DOHH2 (cell line): ENCODE results near the gene B3GNT3.

Experiments used
- H3F3A ChIP-seq: fragments of 200-600 bp; sonication (generic), shearing (Covaris generic); 2 replicates; pipeline ENCODE4 v1.6.0; 2016; ENCODE audit warnings: antibody characterized with exemption, mild to moderate bottlenecking; ENCODE audit not compliant: control insufficient read depth, insufficient read depth
- H3K27ac ChIP-seq: fragments of 200-600 bp; sonication (generic); 2 replicates; pipeline ENCODE4 v1.5.1; 2014; ENCODE audit warnings: low read depth, mild to moderate bottlenecking, low read length, moderate library complexity
- H3K27me3 ChIP-seq: fragments of 200-600 bp; sonication (generic); 2 replicates; pipeline ENCODE4 v1.6.1; 2014; ENCODE audit warnings: mild to moderate bottlenecking, low read length, mixed read lengths; ENCODE audit not compliant: control insufficient read depth
- H3K36me3 ChIP-seq: fragments of 200-600 bp; sonication (generic); 2 replicates; pipeline ENCODE4 v1.6.1; 2014; ENCODE audit warnings: mild to moderate bottlenecking, low read length, moderate library complexity, mixed read lengths; ENCODE audit not compliant: control insufficient read depth
- H3K4me1 ChIP-seq: fragments of 200-600 bp; sonication (generic); 2 replicates; pipeline ENCODE4 v1.6.1; 2014; ENCODE audit warnings: mild to moderate bottlenecking, low read length, mixed read lengths; ENCODE audit not compliant: control insufficient read depth
- H3K4me2 ChIP-seq: fragments of 200-600 bp; sonication (generic); 2 replicates; pipeline ENCODE4 v1.6.0; 2014; ENCODE audit warnings: mild to moderate bottlenecking, low read length, moderate library complexity
- H3K4me3 ChIP-seq: fragments of 200-600 bp; sonication (generic); 2 replicates; pipeline ENCODE4 v1.5.1; 2014; ENCODE audit warnings: mild to moderate bottlenecking, low read length, mixed read lengths
- H3K79me2 ChIP-seq: fragments of 200-600 bp; sonication (generic); 2 replicates; pipeline ENCODE4 v1.6.1; 2014; ENCODE audit warnings: mild to moderate bottlenecking, low read length, mixed read lengths; ENCODE audit not compliant: control insufficient read depth
- H3K9me2 ChIP-seq: fragments of 200-600 bp; sonication (generic); replicated peaks from 2 replicates; pipeline ENCODE4 v1.6.1; 2014; ENCODE audit warnings: mild to moderate bottlenecking, low read length, mixed read lengths; ENCODE audit not compliant: control insufficient read depth
- H3K9me3 ChIP-seq: fragments of 200-600 bp; sonication (generic); 2 replicates; pipeline ENCODE4 v1.6.1; 2014; ENCODE audit warnings: antibody characterized with exemption, low read length, mixed read lengths; ENCODE audit not compliant: control insufficient read depth, insufficient read depth
- H4K20me1 ChIP-seq: fragments of 200-600 bp; sonication (generic); 2 replicates; pipeline ENCODE4 v1.6.0; 2014; ENCODE audit warnings: low read depth, mild to moderate bottlenecking, antibody characterized with exemption, low read length, moderate library complexity; ENCODE audit not compliant: control insufficient read depth, insufficient read depth
- EZH2phosphoT487 ChIP-seq: fragments of 200-600 bp; sonication (generic); IDR thresholded peaks from 2 replicates; pipeline ENCODE4 v1.6.1; 2017; ENCODE audit warnings: borderline replicate concordance, mild to moderate bottlenecking, antibody characterized with exemption, low read length, moderate library complexity, mixed read lengths
- TF ChIP-seq, protein P1 (sequence below): fragments of 200-600 bp; sonication (generic); IDR thresholded peaks from one replicate; pipeline ENCODE4 v1.5.1; 2014; ENCODE audit warnings: antibody characterized with exemption, mild to moderate bottlenecking, low read depth, low read length; ENCODE audit not compliant: poor library complexity, severe bottlenecking

Gene B3GNT3

DNA sequence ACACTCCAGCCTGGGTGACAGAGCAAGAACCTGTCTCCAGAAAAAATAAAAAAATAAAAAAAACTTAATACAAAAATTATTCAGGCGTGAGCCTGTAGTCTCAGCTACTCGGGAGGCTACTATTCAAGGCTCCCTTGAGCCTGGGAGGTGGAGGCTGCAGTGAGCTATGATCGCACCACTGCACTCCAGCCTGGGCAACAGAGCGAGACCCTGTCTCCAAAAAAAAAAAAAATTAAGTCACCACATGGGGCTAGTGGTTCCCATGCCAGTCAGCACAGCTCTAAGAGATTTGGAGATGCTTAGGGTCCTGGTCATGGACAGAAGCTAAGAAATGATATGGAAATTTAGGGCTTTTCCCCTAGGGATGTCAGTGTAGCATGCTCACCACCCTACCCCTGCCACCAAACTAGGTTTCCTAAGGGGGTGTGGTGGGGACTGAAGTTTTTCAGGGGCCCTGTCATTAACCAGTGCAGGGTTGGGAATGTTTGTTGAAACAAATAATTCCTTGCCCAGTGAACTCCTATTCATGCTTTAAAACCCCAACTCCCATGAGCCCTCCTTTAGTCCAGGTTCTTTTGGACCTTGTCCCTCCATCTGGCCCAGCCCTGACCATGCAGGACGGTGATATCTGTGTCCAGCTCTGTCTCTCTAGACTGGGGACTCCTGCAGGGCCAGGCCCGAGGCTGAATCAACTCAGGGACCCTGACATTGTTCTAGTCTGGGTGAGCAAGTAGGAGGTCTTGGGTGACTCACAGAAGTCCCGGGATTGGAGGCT lies 41.9 kb upstream of the B3GNT3 start:
- H3K4me2 ChIP-seq = peak overlapping the region; percentile 94
- peak overlapping the region; percentile 23 for H3K4me3 ChIP-seq
- TF ChIP-seq, protein P1, sequence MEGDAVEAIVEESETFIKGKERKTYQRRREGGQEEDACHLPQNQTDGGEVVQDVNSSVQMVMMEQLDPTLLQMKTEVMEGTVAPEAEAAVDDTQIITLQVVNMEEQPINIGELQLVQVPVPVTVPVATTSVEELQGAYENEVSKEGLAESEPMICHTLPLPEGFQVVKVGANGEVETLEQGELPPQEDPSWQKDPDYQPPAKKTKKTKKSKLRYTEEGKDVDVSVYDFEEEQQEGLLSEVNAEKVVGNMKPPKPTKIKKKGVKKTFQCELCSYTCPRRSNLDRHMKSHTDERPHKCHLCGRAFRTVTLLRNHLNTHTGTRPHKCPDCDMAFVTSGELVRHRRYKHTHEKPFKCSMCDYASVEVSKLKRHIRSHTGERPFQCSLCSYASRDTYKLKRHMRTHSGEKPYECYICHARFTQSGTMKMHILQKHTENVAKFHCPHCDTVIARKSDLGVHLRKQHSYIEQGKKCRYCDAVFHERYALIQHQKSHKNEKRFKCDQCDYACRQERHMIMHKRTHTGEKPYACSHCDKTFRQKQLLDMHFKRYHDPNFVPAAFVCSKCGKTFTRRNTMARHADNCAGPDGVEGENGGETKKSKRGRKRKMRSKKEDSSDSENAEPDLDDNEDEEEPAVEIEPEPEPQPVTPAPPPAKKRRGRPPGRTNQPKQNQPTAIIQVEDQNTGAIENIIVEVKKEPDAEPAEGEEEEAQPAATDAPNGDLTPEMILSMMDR = no peak
- TF ChIP-seq EZH2phosphoT487 = no peak
- no peaks in the 10 kb centered on the region for H3K9me3 ChIP-seq
- H3F3A ChIP-seq = peaks cover 37% of the 10 kb centered on the region
- H3K27ac ChIP-seq = peak overlapping the region; percentile 94
- H4K20me1 ChIP-seq = 0 out of 2 replicates have a peak, but pooled peaks cover 7% of the 10 kb centered on the region
- H3K9me2 ChIP-seq = no peaks in the 10 kb centered on the region
- H3K79me2 ChIP-seq = peaks cover 64% of the 10 kb centered on the region
- H3K4me1 ChIP-seq = peaks cover 81% of the 10 kb centered on the region
- peaks cover 50% of the 10 kb centered on the region for H3K36me3 ChIP-seq
- no peaks in the 10 kb centered on the region for H3K27me3 ChIP-seq

DNA sequence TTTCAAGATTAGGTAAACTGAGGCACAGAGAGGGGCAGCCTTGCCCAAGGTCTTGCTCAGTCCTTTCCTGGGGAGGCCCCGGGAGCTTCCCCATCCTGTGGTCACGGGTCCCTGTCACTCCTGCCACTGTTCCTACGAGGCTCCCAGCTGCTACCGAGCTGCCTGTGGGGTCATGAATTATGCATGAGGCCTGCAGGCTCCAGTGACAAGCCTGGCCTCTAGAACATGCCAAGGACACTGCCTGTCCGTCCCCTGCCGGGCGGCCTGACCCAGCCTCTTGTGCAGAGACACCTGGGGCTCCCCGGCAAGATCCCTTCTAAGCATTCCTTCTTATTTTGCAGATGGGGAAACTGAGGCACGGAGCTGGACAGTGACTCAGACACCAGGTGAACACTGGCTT lies 41.0 kb upstream of the B3GNT3 start:
- no peak for TF ChIP-seq EZH2phosphoT487
- TF ChIP-seq, protein P1 = no peak
- peaks cover 57% of the 10 kb centered on the region for H3K36me3 ChIP-seq
- H3K4me2 ChIP-seq = peak overlapping the region; percentile 94

DNA sequence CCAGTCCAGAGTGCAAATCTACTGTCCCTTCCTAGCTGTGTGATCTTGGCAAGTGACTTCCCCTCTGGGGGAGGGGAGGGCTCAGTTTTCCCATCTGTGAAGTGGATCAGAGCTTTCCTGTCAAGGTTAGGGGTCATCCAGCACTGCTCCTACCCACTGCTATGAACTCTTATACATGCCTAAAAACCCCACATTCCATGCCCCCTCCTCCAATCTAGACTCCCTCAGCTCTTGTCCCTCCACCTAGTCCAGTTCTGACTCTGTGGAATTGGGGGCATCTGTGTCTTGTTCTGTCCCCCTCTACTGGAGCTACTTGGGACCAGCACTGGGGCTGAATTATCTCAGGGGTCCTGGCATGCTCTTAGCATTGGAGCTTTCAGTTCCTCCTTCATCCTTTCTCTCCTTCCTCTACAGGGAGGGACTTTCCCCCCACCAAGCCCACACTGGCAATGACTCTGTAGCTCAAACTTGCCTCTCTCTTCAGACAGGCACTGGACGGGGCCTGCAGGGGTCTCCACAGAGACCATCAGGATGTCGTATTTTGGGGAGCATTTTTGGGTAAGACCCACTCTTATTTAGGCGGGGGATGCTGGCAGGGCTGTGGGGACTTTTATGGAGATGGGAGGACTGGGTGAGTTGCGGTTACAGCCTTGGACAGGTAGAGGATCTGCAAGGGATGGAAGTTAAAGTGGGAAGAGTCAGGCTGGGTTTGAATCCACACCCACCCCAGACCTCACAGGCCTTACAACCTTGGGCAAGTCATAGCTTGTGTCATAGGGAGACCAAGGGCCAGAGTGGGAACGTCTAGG lies 40.1 kb upstream of the B3GNT3 start:
- peak overlapping the region; percentile 42 for H3K4me3 ChIP-seq
- H3K9me3 ChIP-seq = no peaks in the 10 kb centered on the region
- peak overlapping the region; percentile 94 for H3K4me2 ChIP-seq
- H4K20me1 ChIP-seq = 0 out of 2 replicates have a peak, but pooled peaks cover 7% of the 10 kb centered on the region
- peaks cover 68% of the 10 kb centered on the region for H3K4me1 ChIP-seq
- TF ChIP-seq, protein P1 = peak; percentile 77
- TF ChIP-seq EZH2phosphoT487 = no peak
- H3K9me2 ChIP-seq = no peaks in the 10 kb centered on the region
- no peaks in the 10 kb centered on the region for H3K27me3 ChIP-seq
- H3K79me2 ChIP-seq = peaks cover 51% of the 10 kb centered on the region
- H3K36me3 ChIP-seq = peaks cover 66% of the 10 kb centered on the region
- H3F3A ChIP-seq = peaks cover 27% of the 10 kb centered on the region
- peak overlapping the region; percentile 94 for H3K27ac ChIP-seq

More for the DNA sequence above, 41.0 kb upstream of the B3GNT3 start:
- H3K27ac ChIP-seq = peak overlapping the region; percentile 94
- no peaks in the 10 kb centered on the region for H3K27me3 ChIP-seq
- H3K79me2 ChIP-seq = peaks cover 58% of the 10 kb centered on the region
- peak overlapping the region; percentile 42 for H3K4me3 ChIP-seq
- peaks cover 34% of the 10 kb centered on the region for H3F3A ChIP-seq
- H3K9me2 ChIP-seq = no peaks in the 10 kb centered on the region
- H4K20me1 ChIP-seq = 0 out of 2 replicates have a peak, but pooled peaks cover 7% of the 10 kb centered on the region
- peaks cover 72% of the 10 kb centered on the region for H3K4me1 ChIP-seq
- H3K9me3 ChIP-seq = no peaks in the 10 kb centered on the region
